HepG2 (cell line): ENCODE measurements around the gene KIF21B.

ENCODE experiments used
- ATF1 ChIP-seq: IDR thresholded peaks from 2 replicates; pipeline ENCODE4 v1.6.1; 2016; ENCODE audit warnings: mild to moderate bottlenecking, control low read depth
- CREM ChIP-seq, 2 experiments: sonication (generic) in 1 of 2; formaldehyde crosslinking in 1 of 2; IDR thresholded peaks; 2 replicates each; pipeline versions ENCODE4 v1.4.0 to v1.6.1; 2016 to 2020; ENCODE audit warnings: antibody characterized with exemption in 1 of 2, mild to moderate bottlenecking in 1 of 2, missing genetic modification reagents in 1 of 2
- CTCF ChIP-seq: sonication (generic); formaldehyde crosslinking; IDR thresholded peaks from 2 replicates; pipeline ENCODE4 v1.5.0; 2020; ENCODE audit warnings: mild to moderate bottlenecking, missing genetic modification reagents, moderate library complexity
- EZH2 ChIP-seq: conservative IDR thresholded peaks from 2 replicates; pipeline ENCODE4 v1.6.1; 2012; ENCODE audit warnings: mild to moderate bottlenecking, low read depth, low read length, moderate library complexity
- FLYWCH1 ChIP-seq: sonication (generic); formaldehyde crosslinking; IDR thresholded peaks from 2 replicates; pipeline ENCODE4 v1.8.1; 2023; ENCODE audit warnings: mild to moderate bottlenecking, missing genetic modification reagents
- KAT7 ChIP-seq: IDR thresholded peaks from 2 replicates; pipeline ENCODE4 v1.6.1; 2018; ENCODE audit warnings: borderline replicate concordance, missing compliant biosample characterization
- NBN ChIP-seq: fragments of 450-650 bp; conservative IDR thresholded peaks from 2 replicates; pipeline ENCODE4 v1.6.1; 2017
- POLR2A ChIP-seq, 2 experiments: IDR thresholded peaks; 2 replicates each; pipeline ENCODE4 v1.6.1; 2011; ENCODE audit warnings: low read depth in 2 of 2, low read length in 2 of 2, mild to moderate bottlenecking in 1 of 2, moderate library complexity in 1 of 2; ENCODE audit not compliant: insufficient read depth in 1 of 2
- RFX5 ChIP-seq: IDR thresholded peaks from 2 replicates; pipeline ENCODE4 v1.6.1; 2011; ENCODE audit warnings: low read depth, low read length, improper control_type of control experiment
- SMC3 ChIP-seq: IDR thresholded peaks from 2 replicates; pipeline ENCODE4 v1.6.1; 2011; ENCODE audit warnings: low read length, improper control_type of control experiment
- ZNF235 ChIP-seq: sonication (generic); formaldehyde crosslinking; IDR thresholded peaks from 2 replicates; pipeline ENCODE4 v1.8.1; 2023; ENCODE audit warnings: mild to moderate bottlenecking, missing genetic modification reagents, borderline replicate concordance
- ZNF589 ChIP-seq: sonication (generic); formaldehyde crosslinking; conservative IDR thresholded peaks from 2 replicates; pipeline ENCODE4 v1.8.0; 2022; ENCODE audit warnings: mild to moderate bottlenecking, moderate library complexity, missing genetic modification reagents
- ZNF691 ChIP-seq: sonication (generic); formaldehyde crosslinking; IDR thresholded peaks from 2 replicates; pipeline ENCODE4 v1.4.0; 2020; ENCODE audit warnings: missing genetic modification reagents, low read depth, mild to moderate bottlenecking, borderline replicate concordance
- TF ChIP-seq, protein P1 (sequence below): sonication (generic); formaldehyde crosslinking; IDR thresholded peaks from 2 replicates; pipeline ENCODE4 v1.4.0; 2020; ENCODE audit warnings: missing genetic modification reagents

DNA sequence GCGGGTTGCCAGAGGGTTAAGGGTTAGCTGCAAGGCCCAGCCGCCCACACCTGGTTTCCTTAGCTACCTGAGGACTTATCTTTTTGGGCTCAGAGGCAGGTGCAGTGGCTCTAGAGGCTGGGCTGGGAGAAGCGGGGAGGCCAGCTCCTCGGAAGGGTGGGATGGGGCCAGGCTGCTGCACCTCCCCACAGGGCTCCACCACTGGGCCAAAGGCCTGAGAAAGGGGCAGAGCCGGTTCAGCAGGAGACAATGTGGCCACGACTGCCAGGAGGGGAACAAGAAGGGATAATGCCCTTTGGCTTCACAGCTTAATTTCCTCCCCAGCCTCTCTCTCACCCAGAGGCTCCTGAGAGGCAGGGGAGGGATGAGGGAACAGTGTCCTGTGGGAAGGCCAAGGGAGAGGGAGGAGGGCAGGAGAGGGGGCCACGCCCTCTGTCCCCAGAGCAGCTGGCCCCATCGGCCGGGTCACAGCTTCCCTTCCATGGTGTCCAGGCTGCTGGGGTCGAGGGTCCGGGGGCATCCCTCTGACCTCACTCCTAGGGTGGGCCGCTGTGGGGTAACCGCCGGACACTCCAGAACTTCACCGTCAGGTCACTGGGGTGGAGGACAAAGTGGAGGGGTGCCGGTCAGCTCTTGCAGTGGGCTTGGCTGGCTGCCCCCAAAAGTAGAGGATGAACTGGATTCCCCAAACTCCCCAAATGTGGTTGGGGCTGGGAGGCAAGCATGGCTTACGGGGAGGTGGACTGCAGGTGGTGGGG, 50.4 kb downstream of the KIF21B start:
- TF ChIP-seq ZNF589 (CRISPR knock-in tag) (no peak), POLR2A (IDR thresholded peaks at IDR 0.05; ENCODE audit: insufficient read depth in 1 of 2, low read depth in 2 of 2, low read length in 2 of 2) (no peak), SMC3 (no peak), FLYWCH1 (CRISPR knock-in tag) (no peak), ATF1 (no peak), CREM (IDR thresholded peaks at IDR 0.05) (no peak), CREM (CRISPR knock-in tag; IDR thresholded peaks at IDR 0.05) (no peak), CTCF (CRISPR knock-in tag) (no peak), NBN (no peak), EZH2 (no peak), RFX5 (no peak), ZNF691 (CRISPR knock-in tag) (no peak), KAT7 (no peak), ZNF235 (CRISPR knock-in tag) (no peak)
- TF ChIP-seq, protein P1, sequence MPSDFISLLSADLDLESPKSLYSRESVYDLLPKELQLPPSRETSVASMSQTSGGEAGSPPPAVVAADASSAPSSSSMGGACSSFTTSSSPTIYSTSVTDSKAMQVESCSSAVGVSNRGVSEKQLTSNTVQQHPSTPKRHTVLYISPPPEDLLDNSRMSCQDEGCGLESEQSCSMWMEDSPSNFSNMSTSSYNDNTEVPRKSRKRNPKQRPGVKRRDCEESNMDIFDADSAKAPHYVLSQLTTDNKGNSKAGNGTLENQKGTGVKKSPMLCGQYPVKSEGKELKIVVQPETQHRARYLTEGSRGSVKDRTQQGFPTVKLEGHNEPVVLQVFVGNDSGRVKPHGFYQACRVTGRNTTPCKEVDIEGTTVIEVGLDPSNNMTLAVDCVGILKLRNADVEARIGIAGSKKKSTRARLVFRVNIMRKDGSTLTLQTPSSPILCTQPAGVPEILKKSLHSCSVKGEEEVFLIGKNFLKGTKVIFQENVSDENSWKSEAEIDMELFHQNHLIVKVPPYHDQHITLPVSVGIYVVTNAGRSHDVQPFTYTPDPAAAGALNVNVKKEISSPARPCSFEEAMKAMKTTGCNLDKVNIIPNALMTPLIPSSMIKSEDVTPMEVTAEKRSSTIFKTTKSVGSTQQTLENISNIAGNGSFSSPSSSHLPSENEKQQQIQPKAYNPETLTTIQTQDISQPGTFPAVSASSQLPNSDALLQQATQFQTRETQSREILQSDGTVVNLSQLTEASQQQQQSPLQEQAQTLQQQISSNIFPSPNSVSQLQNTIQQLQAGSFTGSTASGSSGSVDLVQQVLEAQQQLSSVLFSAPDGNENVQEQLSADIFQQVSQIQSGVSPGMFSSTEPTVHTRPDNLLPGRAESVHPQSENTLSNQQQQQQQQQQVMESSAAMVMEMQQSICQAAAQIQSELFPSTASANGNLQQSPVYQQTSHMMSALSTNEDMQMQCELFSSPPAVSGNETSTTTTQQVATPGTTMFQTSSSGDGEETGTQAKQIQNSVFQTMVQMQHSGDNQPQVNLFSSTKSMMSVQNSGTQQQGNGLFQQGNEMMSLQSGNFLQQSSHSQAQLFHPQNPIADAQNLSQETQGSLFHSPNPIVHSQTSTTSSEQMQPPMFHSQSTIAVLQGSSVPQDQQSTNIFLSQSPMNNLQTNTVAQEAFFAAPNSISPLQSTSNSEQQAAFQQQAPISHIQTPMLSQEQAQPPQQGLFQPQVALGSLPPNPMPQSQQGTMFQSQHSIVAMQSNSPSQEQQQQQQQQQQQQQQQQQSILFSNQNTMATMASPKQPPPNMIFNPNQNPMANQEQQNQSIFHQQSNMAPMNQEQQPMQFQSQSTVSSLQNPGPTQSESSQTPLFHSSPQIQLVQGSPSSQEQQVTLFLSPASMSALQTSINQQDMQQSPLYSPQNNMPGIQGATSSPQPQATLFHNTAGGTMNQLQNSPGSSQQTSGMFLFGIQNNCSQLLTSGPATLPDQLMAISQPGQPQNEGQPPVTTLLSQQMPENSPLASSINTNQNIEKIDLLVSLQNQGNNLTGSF, result no peak
